ENCODE data around the gene LAMC3.

LAMC3 gene

GRCh38 chr9:131119600-131119999 lies 110.6 kb downstream of the LAMC3 start:
- TF ChIP-seq CTCF (IDR thresholded peaks at IDR 0.05; ENCODE audit: borderline replicate concordance, insufficient read depth, low read depth, low read length), result no peak

GRCh38 chr9:131120620-131121228 lies 111.8 kb downstream of the LAMC3 start:
- TF ChIP-seq CTCF (IDR thresholded peaks at IDR 0.05; ENCODE audit: borderline replicate concordance, insufficient read depth, low read depth, low read length), result no peak

More at GRCh38 chr9:131119600-131119999, 110.6 kb downstream of the LAMC3 start:
- no peak overlapping the region for H3K4me3 ChIP-seq (ENCODE audit: low read depth, low read length)

DNA sequence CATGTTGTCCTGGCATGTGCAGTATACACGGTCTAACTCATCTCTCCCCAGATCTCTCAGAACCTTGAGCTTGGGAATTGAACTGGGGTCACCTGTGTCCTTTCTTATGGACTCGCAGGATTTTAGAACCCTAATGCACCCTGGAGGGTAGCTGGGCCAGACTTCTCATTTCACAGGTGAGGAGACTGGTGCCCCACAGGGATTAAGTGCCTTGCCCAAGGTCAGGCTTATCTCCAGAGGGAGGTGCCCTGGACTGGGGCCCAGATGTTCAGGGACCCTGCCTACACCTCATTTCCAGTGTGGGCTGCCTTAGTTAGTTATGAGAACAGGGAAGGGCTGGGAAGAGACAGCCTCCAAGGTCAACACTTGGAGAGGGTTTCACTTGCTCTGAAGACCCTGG lies 112.4 kb downstream of the LAMC3 start:
- TF ChIP-seq CTCF (IDR thresholded peaks at IDR 0.05; ENCODE audit: borderline replicate concordance, insufficient read depth, low read depth, low read length), result no peak
- H3K4me3 ChIP-seq (ENCODE audit: low read depth, low read length), result no peak overlapping the region

More at GRCh38 chr9:131120620-131121228, 111.8 kb downstream of the LAMC3 start:
- H3K4me3 ChIP-seq (ENCODE audit: low read depth, low read length), result no peak overlapping the region

- TF ChIP-seq CTCF (IDR thresholded peaks at IDR 0.05; ENCODE audit: borderline replicate concordance, insufficient read depth, low read depth, low read length), result no peak
- H3K4me3 ChIP-seq (ENCODE audit: low read depth, low read length), result no peak overlapping the region
Measured at GRCh38 chr9:131122158-131122557, 113.2 kb downstream of the LAMC3 start.

DNA sequence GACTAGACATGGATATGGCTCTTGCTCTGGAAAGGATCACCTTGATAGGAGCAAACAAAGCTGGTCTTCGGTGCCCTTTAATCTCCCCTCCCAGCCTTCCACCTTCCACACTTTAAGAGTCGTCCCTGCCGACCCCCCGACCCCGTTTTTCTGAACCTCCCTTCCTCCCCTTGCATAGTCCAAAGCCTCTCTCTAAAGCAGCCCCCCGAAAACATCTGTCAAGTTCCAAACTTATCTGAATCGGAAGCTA lies 116.0 kb downstream of the LAMC3 start:
- no peak for TF ChIP-seq CTCF (IDR thresholded peaks at IDR 0.05; ENCODE audit: borderline replicate concordance, insufficient read depth, low read depth, low read length)
- peak overlapping the region; percentile 61 for H3K4me3 ChIP-seq (ENCODE audit: low read depth, low read length)

DNA sequence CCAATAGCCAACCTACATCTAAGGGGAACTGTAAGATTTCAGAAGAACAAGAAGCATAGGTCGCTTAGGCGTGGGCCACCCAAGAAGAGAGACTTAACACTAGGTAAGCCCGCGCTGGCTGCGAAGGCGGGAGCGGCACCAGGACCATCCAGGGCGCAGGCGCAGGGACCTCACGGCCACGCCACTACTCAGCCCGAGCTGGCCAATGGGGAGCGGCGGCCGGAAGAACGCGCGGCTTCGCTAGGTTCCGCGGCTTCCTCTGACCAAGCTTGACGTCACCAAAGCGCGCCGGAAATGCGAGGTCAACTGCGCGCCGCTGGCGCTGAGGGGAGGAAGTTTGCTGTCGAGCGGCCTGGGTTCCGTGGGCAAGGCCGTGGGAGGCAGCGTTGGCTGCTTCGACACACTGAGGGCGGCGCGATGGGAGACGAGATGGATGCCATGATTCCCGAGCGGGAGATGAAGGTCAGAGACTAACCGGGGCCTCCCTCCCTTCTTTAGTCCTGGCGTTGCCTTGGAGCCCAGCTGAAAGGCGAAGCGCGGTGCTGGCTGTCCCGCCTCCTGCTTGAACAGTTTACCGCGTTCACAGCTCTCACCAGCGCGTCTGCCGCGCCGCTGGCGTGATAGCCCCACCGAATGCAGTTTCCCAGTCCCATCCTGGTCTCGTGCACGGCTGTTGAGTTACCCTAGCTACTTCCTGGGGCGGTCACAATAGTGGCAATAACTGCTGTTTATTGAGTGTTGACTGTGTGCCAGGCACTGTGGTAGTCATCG lies 116.5 kb downstream of the LAMC3 start, which contains the start of gene NUP214:
Gene NUP214 (plus strand): TSS at position 299 of the 771 bp plus-strand sequence. CDS start 119 bp downstream, at position 418.
- H3K4me3 ChIP-seq (ENCODE audit: low read depth, low read length), result peak within 1 kb of the TSS; percentile 92
- TF ChIP-seq CTCF (IDR thresholded peaks at IDR 0.05; ENCODE audit: borderline replicate concordance, insufficient read depth, low read depth, low read length), result no peak

DNA sequence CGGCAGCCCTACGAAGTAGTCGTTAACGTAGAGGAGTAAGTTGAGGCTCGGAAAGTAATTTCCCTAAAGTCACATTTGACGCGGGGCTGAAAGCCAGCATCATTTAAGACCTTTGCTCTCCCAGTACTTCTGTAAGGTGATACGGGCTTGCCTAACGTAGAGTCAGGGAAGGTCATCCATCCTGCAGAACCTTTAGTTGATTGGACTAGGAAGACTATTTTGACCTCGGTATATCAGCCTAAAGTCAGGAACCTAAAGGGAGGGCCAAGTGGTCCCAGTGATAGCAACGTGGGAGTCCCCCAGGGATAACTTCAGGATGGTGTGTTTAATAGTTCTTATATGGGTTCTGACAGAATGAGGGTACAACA lies 117.1 kb downstream of the LAMC3 start:
- H3K4me3 ChIP-seq (ENCODE audit: low read depth, low read length), result peak overlapping the region; percentile 92
- TF ChIP-seq CTCF (IDR thresholded peaks at IDR 0.05; ENCODE audit: borderline replicate concordance, insufficient read depth, low read depth, low read length), result no peak
